ENCODE measurements around the gene KCNQ1.
A peak's percentile ranks its signal among the peaks of the same experiment; 100 is the strongest.

Gene KCNQ1

DNA sequence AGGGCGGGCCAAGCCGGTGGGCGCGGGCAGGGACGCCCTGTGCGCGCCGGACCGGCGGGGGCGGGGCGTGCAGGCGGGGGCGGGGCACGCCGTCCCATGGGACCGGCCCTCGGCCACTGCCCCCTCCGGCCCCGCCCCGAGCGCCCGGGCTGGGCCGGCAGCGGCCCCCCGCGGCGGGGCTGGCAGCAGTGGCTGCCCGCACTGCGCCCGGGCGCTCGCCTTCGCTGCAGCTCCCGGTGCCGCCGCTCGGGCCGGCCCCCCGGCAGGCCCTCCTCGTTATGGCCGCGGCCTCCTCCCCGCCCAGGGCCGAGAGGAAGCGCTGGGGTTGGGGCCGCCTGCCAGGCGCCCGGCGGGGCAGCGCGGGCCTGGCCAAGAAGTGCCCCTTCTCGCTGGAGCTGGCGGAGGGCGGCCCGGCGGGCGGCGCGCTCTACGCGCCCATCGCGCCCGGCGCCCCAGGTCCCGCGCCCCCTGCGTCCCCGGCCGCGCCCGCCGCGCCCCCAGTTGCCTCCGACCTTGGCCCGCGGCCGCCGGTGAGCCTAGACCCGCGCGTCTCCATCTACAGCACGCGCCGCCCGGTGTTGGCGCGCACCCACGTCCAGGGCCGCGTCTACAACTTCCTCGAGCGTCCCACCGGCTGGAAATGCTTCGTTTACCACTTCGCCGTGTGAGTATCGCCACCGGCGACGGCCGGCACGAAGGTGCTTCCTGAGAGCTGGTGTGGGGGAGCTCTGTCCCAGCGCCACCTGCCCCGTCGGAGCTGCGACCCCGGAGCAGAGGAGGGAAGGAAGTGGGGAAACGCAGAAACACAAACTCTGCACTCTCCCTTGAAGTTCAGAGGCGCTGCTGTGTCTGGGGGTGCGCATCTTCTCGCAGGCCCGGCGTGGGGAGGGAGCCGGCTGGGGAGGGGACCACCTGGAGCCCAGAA lies at the start of gene KCNQ1:
Gene KCNQ1, plus strand, starts transcription at position 188 of the 925 bp plus-strand sequence. Its CDS starts 91 bp downstream, at position 279.
- DNase-seq (ENCODE audit: low spot score): peak; percentile 45

GRCh38 chr11:2395211-2395730 lies 49.5 kb upstream of the KCNQ1 start:
- no peak for DNase-seq (ENCODE audit: low spot score)

DNA sequence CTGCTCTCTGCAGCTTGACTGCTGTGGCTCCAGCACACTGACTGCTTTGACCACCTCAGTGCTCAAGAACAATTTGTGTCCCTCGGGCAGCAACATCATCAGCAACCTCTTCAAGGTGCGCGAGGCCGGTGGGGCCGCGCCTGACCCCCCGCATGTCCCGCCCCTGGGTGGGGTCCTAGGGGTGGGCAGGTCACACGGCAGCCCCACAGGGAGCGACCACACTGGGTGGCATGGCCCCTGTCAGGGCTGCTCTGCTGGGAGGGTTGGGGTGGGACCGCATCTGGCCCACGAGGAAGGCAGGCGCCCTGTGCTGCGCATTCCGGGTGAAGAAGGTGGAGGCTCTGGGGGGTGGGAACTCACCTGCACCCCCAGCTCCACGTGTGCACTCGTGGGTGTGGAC lies 49.0 kb upstream of the KCNQ1 start:
- DNase-seq (ENCODE audit: low spot score): no peak

DNA sequence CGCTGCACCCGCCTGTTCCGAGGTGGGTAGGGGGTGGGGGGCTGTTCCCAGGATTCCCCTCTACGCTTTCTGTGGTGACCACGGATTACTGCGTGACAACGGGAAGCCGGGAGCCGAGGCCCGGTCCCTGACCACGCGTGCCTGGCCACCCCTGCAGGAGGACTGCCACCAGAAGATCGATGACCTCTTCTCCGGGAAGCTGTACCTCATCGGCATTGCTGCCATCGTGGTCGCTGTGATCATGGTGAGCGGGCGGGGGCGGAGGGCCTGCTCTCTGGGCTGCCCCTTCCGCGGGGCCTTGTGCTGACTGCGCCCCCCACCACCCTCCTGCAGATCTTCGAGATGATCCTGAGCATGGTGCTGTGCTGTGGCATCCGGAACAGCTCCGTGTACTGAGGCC lies 48.3 kb upstream of the KCNQ1 start:
- no peak for DNase-seq (ENCODE audit: low spot score)

GRCh38 chr11:2397005-2397404 lies 47.8 kb upstream of the KCNQ1 start:
- no peak for DNase-seq (ENCODE audit: low spot score)

DNA sequence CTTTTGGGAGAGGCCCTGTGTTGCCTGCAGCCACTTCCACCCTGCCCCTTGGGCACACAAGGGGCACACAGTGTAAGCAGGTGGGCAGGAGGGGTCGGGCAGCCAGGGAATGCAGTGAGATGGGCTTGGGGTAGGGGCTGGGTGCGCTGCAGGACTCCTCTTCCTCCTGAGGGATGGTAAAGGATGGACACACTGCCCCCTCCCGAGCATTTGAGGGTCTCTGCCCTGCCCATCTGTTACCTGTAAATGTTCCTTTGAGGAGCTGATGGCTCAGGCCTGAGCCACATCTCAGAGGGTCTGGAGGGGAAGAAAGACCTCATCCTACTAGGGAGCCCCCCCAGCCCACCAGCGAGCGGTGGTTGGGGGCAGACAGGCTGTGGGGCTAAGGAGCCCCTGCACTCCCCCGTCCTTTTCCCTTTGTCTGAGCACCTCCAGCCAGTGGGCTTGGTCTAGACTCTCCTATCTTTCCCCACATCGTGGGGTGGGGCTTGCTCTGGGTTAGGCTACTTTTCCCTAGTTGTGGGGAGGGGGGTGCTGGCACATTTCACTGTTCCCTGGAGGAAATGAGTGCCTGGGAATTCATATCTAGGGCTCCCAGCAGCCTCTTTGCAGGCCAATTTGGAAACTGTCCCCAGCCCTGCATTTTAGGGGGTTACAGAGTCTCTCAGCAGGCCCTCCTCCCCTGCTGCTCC lies 46.0 kb upstream of the KCNQ1 start:
- DNase-seq (ENCODE audit: low spot score): no peak

DNA sequence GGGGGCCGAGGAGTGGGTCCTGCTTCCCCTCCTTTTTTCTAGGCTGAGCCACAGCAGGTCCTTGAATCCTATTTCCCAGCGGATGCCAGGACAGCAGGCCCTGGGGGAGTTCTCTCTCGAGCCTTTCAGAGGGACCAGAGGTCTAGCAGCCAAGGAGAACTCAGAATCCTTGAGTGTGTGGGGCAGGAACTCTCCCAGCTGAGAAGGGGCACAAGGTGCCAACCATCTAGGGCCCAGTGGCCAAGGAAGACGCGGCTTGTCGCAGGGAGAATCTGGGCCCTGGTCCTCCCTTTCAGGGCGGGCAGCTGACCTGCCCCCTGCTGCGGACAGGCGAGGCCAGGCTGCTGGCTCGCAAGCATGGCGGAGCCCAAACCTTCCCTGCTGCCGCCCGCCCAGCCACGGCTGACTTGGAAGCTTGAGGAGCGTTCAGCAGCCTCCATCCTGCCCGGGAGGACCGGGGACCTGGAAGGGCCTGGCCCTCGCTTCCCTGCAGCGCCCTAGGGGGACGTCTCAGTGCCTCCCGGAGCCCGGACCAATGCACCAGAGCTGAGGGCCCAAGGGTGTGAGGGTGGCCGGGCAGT lies 45.2 kb upstream of the KCNQ1 start:
- no peak for DNase-seq (ENCODE audit: low spot score)

DNA sequence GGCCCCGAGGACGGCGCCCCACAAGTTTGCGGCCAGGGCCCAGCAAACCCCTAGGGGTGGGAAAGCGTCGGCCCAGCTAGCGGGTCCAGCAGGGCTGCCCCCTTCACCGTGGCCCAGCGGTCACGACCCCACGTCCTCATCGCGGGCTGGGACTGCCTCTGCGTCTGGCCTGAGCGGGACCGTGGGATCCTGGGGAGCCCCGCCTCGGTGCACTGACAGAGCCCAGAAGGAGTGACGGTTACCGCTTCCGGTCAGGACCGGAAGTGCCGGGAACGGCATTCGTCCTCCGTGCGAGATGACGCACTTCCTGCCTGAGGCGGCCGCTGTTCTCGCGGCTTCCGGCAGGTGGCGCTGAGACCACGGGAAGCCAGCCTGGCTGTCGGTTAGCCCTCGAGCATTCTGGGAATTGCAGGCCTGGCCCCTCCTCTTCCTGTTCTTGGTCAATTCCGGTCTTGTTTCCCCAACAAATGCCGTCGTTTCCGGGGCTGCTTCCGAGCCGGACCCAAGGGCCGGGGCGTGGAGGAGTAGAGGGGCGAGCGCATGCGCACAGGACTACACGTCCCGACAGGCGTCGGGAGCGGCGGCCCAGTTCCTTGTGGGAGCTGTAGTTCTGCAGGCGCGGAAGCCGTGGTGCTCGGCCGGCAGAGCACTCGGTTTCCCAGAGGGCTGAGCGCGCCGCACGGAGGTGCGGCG lies 44.6 kb upstream of the KCNQ1 start, which contains the start of gene TSSC4:
Gene TSSC4, plus strand, starts transcription at position 682 of the 693 bp plus-strand sequence. CDS start 1,884 bp downstream, outside the sequence.
- peak; percentile 100 for DNase-seq (ENCODE audit: low spot score)

DNA sequence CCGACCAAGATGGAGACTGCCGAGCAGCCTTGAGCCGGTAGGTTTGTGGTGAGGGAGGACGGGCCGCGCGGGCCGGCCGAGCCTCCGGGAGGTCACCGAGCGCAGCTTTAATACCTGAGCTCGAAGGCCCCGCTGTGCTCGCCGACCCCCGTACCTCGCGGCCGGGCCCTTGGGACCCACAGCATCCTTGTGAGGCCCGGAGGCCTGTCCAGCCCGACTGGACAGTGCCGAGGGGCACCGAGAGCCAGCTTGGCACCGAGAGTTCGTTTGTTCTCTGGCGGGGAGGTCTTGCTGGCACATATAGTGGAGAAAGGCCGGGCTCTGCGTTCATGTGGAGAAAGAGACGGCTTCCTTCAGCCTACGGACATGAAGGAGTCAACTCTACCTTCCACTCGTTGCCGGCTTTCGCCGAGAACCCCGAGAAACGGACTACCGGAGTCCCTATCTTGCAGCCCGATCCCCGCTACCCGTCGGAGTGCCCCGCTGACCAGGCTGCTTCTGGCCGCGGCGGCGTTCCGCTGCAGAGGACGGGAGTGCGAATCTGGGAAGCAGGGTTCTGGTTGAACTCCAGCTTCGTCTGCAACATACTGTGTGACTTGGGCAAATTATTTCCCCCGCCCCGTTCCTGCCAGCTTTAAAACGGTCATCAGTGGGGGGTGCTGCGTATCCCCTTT lies 43.9 kb upstream of the KCNQ1 start:
- no peak for DNase-seq (ENCODE audit: low spot score)

GRCh38 chr11:2401436-2401984 lies 43.3 kb upstream of the KCNQ1 start:
- no peak for DNase-seq (ENCODE audit: low spot score)

GRCh38 chr11:2402106-2402505 lies 42.7 kb upstream of the KCNQ1 start:
- DNase-seq (ENCODE audit: low spot score): no peak

GRCh38 chr11:2402890-2403645 lies 41.7 kb upstream of the KCNQ1 start:
- DNase-seq (ENCODE audit: low spot score): no peak

GRCh38 chr11:2404735-2405196 lies 40.0 kb upstream of the KCNQ1 start:
- DNase-seq (ENCODE audit: low spot score): no peak

DNA sequence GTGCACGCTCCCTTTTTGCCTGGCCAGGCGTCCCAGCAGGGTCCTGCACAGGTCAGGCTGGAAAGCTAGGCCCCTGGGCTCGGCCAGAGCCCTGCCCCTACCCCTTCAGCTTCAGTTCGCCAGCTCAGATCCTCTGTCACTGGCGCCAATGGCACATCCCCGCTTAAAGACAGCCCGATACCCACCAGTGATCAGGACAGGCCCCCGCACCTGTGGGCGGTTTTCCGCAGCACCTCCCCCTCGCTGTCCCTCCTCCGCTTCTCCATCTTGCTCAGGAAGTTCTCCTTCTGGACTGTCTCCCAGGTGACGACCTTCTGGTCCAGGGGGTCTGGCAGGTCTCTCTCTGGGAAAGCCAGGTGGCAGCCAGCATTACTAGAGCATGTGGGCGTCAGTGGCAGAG lies 38.4 kb upstream of the KCNQ1 start:
- no peak for DNase-seq (ENCODE audit: low spot score)

GRCh38 chr11:2406878-2407410 lies 37.9 kb upstream of the KCNQ1 start:
- no peak for DNase-seq (ENCODE audit: low spot score)

DNA sequence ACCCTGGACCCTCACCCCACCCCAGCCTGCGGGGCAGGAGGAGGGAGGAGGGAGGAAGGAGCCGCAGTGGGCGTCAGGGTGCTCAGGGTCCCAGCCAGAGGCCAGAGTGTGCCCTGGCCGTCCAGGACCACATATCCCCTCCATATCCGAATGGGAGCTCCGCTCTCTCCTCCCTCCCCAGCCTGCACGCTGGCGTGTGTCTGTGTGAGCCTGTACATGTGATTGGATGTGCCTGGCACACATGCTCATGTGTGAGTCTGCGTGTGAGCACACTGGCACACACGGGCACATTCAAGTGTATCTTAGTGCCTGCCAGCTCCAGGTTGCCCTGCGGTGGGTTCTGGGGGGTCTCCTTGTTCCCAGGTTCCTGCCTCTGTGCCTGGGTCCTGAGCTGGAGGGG lies 36.1 kb upstream of the KCNQ1 start:
- DNase-seq (ENCODE audit: low spot score): no peak

DNA sequence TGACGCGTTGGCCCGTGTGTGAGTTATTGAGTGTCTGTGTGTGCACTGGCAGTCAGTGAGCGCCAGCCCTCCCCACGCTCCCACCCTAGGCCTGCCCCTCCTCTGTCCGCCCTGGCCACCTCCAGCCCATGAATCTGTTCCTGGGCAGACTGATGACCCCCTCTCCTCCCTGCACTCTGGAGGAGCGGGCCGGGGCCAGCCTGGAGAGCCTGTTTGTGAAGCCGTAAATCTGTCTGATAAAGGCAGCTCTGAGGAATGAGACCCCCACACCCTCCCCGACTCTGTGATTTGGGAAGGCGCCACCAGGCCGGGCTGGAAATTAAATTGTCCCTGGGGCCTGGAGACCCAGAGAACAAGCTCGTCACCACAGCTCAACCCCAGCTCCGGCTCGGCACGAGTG lies 35.7 kb upstream of the KCNQ1 start:
- no peak for DNase-seq (ENCODE audit: low spot score)

- no peak for DNase-seq (ENCODE audit: low spot score)
Measured at GRCh38 chr11:2409611-2410468, 35.0 kb upstream of the KCNQ1 start.

DNA sequence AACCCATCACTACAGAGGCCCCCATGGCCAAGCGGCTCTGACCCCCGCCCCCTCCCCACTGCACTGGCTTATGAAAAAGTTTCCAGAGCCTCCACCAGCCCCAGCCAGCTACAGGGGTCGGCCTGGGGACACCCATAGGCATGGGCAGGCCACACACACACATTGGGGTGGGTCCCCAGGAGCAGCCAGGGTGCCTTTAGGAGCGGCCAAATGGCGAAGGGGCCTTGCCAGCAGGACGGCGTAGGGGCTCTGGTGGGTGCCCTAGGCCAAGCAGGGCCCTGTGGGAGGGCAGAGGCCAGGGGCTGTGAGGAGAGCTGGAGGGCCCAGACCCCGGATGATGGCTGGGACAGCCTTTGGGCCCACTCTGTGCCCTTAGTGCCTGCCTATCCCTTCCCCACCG lies 34.2 kb upstream of the KCNQ1 start:
- no peak for DNase-seq (ENCODE audit: low spot score)

All from CD4-positive, alpha-beta T cell treated with Interleukin-15 for 4 hours (primary cell).